OCI-M2 (cell line): ENCODE measurements around the gene CHRNA9.

ENCODE experiments used
- DNase-seq: peaks from one replicate; lab custom pipeline; 2025; ENCODE audit not compliant: unreplicated experiment; lab: John Stamatoyannopoulos, UW

The CHRNA9 gene

DNA sequence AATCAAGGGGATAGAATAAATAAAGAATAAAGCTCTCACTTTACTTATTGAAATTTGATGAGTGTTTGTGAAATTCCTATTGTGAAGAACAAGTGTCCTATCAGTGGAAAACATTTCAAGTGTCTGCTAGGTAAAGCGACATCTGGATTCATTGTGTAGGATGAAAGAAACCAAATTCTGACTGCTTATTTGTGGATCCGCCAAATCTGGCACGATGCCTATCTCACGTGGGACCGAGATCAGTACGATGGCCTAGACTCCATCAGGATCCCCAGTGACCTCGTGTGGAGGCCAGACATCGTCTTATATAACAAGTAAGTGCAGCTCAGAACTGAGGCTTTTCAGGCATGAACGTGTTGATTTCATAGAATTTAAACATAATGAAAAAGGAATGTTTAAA is 1.9 kb downstream of the CHRNA9 start:
- DNase-seq: no peak

DNA sequence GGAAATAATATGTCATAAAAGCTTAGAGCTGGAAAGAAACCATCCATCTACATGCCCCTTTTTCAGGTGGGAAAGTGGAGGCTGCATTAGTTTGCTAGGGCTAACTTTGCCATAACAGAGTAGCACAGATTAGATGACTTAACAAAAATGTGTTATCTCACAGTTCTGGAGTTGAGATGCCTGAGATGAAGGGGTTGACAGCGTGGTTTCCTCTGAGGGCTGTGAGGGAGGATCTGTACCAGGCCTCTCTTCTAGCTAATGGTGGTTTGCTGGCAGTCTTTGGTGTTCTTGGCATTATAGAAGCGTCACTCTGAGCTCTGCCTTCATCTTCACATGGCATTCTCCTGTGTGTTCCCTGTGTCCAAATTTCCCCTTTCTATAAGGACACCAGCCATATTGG is 2.4 kb downstream of the CHRNA9 start:
- DNase-seq: no peak

DNA sequence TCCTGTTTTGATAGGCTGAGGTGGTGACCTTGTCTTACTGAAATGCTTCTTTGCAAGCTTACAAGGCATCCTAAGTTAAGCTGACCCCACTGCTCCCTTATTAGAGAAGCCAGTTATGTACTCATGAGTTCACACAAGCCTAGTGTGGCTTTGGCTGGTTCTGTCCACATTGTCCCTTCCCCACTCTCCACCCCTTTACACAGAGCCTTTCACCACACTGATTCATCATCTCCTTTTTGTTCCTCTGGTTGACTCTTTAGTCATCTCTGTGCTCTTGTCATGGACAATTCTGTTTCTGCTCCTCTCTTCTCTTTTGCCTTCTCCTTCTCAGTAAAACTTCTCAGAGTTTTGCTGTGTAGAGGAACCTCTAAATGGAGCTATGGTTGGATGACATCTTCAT is 4.9 kb downstream of the CHRNA9 start:
- no peak for DNase-seq

DNA sequence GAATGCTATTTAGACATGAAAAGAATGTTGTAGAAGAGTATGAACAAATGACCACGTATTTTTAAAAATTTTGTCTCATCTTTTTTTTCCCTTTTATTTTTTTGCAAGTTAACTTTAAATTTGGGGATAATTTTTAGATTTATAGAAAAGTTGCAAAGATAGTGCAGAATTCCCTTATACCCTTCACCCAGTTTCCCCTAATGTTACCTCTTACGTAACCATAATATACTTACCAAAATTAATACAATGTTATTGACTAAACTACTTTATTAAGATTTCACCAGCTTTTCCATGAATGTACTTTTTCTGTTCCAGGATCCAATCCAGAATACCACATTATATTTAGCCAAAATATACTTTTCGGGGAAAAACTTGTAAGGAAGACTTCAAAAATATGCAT is 12.3 kb downstream of the CHRNA9 start:
- DNase-seq: no peak

DNA sequence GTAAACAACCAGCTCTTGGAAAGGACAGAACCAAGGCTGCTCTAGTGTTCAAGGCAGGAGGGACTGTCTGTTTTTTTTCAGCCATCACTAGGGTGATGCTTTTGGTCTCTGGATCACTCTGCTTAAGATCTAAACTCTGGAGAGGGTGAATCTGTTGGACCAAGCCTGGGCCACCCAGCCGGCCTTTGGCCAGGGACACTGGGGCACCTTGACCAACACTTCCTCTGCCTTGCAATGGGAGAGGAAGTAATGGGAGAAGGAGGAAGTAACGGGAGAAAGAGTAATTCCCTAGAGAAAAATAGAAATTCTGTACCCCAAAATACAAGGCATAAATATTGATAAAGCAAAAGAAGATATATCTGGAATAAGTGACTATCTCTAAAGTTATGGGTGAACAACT is 12.9 kb downstream of the CHRNA9 start:
- DNase-seq: no peak

GRCh38 chr4:40349561-40350198 is 14.5 kb downstream of the CHRNA9 start:
- DNase-seq: no peak

- no peak for DNase-seq
Observed at GRCh38 chr4:40350627-40351227, 15.6 kb downstream of the CHRNA9 start.

DNA sequence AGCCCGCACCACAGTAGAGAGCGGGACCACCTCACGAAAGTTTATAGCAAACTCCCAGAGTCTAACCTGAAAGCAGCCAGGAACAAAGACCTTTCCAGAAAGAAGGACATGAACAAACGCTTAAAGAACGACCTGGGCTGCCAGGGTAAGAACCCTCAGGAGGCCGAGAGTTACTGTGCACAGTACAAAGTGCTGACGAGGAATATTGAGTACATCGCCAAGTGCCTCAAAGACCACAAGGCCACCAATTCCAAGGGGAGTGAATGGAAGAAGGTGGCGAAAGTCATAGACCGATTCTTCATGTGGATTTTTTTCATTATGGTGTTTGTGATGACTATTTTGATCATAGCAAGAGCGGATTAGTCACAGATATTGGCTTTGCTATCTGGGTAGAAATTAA is 19.0 kb downstream of the CHRNA9 start:
- no peak for DNase-seq

DNA sequence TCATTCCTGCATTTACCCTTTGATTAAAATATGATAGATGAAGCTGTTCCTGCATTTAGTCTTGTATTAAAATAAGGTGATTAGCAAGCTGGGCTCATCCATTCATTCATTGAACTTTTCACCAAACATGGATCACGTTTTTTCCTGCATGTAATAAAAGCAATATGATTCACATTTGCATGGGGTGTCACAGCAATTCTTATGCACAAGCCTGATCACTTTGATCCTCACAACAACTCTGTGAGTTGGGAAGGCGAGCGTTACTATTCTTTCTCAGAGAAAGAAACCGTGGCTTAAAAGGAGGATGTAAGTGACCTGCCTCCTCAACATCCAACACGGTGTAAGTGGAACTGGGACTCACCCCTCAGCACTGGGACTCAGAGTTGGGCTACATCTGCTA is 20.0 kb downstream of the CHRNA9 start:
- no peak for DNase-seq

DNA sequence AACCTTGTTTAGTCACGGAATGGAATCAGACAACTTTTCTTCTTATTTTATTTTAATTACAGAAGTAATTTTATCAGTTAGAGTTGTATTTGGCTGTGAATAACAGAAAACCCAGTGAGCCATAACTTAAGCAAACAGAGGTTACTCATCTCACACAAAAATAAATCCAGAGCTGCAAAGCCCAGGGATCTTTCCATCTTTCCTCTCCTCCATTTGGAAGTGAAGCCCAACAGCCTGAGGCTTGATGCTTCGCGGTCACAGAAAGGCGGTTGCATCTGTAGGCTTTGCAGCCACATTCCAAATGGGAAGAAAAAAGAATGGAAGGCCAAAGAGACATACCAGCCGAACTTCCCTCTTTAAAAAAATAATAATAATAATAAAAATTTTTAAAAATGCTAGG is 22.6 kb downstream of the CHRNA9 start:
- no peak for DNase-seq

DNA sequence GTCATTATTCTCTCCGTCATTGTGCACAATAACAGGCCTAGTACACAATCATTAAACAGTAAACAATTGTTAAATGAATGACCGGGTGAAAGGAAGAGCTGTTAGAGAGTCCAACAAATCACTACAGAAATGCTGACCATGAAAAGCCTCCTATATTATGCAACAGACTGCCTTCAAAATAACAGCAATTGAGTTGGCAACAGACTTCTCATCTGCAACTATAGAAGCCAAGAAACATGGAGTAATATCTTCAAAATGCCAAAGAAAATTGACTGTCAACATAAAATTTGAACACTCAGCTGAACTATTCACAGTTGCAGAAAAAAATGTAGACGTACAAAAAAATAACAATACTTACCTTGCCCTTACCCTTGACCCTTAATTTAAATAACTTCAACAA is 26.2 kb downstream of the CHRNA9 start:
- DNase-seq: no peak

GRCh38 chr4:40363382-40363920 is 28.3 kb downstream of the CHRNA9 start:
- no peak for DNase-seq

GRCh38 chr4:40363945-40364344 is 28.8 kb downstream of the CHRNA9 start:
- no peak for DNase-seq

DNA sequence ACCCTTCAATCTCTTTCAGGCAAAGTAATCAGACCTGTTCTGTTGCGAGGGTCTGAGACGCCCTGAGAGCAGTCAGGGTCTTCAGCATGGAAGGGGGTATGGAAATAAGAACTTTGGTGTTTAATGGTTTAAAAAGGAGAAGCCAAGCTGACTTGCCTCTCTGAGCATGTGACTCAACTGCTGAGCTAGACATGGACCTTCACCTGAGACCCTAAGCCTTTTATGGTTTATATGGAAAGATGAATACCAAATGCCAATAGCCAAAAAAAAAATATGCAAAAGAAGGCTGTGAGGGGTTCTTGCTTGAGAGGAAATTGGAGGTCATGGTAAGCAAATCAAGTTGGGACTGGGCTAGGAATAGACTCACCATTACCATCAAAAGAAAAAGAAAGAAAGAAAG is 30.6 kb downstream of the CHRNA9 start:
- DNase-seq: no peak

GRCh38 chr4:40367451-40367850 is 32.3 kb downstream of the CHRNA9 start:
- no peak for DNase-seq

- DNase-seq: no peak
Observed at GRCh38 chr4:40369437-40370274, 34.5 kb downstream of the CHRNA9 start.

- no peak for DNase-seq
Observed at GRCh38 chr4:40372651-40373050, 37.5 kb downstream of the CHRNA9 start.

DNA sequence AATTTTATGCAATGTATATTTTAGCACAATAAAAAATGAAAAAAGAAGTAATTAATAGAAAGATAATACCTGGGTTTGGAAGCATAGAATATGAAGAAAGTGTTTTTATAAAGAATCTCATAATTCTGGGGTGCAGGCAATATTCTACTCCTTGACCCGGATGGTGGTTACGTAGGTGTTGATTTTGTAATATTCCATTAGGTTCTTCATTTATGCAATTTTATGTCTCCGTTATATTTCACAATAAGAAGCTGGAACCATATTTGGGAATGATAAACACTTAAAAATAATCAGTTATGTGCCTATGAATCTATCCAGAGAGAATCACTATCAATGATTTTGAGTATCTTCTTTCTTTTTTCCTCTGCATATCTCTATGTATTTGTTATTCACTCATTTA is 38.5 kb downstream of the CHRNA9 start:
- no peak for DNase-seq

GRCh38 chr4:40375095-40375494 is 40.0 kb downstream of the CHRNA9 start:
- DNase-seq: no peak

DNA sequence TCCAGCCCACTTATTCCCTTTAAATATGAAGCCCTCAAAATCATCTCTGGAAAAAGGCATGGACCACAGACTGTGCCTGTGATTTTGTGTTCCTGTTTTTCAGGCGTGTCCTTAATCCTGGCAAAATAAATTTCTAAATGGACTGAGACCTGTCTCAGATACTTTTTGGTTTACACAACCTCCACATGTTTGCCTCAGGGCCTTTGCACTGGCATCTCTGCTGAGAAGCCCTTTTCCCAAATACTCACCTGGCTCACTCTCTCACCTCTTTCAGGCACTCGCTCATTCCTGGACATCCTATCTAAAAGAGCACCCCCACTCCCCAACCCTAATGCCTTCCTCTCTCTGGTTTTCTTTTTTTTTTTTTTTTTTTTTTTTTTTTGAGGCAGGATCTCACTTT is 40.5 kb downstream of the CHRNA9 start:
- DNase-seq: no peak

DNA sequence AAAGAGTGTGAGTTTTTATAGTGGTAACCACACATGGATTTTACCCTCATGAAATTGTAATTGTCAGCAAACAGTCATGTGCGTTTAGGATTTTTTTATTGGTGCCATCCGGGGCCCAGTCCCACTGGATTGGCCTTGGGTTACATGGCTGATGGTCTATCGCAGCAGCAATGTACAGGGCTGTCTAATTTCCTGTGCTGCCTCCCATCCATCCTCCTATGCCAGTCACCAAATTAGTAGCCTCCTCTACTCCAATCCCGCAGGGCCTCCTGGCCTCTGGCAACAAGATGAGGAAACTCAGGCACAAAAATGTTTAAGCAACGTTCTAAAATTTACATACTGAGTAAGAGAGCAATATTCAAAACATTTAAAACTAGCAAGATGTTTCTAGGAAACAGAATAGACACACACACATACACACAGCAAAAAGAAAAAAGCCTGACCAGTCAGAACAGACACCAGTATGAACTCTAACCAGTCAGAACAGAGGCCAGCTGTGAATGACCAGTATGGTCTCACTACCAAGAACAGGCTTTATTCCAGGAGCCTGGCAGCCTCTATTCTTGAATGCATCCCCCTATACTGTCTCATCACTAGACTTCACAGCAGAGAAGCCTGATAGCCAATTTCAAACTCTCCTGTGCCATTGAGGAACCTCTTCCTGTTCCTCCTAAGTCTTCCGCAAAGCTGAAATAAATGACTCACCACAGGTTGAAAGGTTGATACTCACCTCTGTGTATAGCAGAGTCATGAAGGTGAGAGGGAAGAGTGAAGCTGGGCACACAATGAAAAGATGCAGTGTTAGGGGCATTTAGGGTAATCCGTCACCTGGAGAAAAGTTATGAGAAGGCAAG is 42.6 kb downstream of the CHRNA9 start:
- no peak for DNase-seq
